Body of pancreas (tissue), 4 donors: Measurements from ENCODE around the gene FCN1.

Experiments
- POLR2A ChIP-seq, 3 donors: fragments of 450-650 bp; IDR thresholded peaks; one replicate each; pipeline ENCODE4 v1.6.1; 2016; ENCODE audit warnings: antibody characterized with exemption in 3 of 3, mild to moderate bottlenecking in 2 of 3
- TF ChIP-seq, protein P1 (sequence below), 7 experiments: fragments of 450-650 bp in 4 of 7; fragments of 200-600 bp in 3 of 7; sonication (generic) in 3 of 7; IDR thresholded peaks; one replicate each; pipeline ENCODE4 v1.5.1; 2016 to 2019; ENCODE audit warnings: antibody characterized with exemption in 7 of 7

DNA sequence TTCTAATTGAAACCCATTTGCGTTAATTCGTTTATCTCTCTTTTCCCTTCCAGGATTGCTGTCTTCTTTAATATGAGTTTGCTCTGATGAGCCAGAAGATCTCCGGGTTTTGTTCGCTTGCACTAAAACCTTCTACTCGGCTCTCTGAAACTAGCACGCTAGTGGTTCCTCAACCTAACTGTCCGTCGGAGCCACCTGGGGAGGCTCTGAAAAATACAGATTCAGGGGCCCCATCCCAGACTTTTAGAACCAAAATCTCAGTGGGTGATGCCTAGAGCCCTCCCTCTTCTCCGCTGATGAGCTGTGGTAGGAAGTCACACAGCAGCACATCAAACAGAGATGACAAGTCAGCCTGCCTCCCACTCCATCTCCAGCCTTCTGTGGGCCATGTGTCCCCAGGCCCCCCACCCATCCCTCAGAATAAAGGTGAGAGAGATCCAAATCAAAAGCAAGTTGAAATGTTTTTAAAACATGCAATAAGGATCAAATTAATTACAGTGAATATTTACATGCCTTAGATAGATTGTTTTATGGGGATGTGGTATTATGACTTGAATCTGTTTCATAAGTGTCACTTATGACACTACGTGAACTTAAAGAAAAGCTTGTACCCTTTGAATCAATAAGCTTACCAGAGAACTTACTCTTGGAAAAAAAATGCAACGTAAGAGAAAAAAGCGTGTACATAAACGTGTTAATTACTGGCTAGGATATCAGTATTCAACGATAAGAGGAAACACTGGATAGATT is 20.7 kb downstream of the FCN1 start:
- TF ChIP-seq, protein P1, sequence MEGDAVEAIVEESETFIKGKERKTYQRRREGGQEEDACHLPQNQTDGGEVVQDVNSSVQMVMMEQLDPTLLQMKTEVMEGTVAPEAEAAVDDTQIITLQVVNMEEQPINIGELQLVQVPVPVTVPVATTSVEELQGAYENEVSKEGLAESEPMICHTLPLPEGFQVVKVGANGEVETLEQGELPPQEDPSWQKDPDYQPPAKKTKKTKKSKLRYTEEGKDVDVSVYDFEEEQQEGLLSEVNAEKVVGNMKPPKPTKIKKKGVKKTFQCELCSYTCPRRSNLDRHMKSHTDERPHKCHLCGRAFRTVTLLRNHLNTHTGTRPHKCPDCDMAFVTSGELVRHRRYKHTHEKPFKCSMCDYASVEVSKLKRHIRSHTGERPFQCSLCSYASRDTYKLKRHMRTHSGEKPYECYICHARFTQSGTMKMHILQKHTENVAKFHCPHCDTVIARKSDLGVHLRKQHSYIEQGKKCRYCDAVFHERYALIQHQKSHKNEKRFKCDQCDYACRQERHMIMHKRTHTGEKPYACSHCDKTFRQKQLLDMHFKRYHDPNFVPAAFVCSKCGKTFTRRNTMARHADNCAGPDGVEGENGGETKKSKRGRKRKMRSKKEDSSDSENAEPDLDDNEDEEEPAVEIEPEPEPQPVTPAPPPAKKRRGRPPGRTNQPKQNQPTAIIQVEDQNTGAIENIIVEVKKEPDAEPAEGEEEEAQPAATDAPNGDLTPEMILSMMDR (IDR thresholded peaks at IDR 0.05), result no peak
- TF ChIP-seq POLR2A (IDR thresholded peaks at IDR 0.05), result no peak
